Parathyroid adenoma (tissue), 2 donors: Measurements from ENCODE around the gene CYTH4.

ENCODE experiments used
- H2AFZ ChIP-seq: fragments of 300-600 bp; sonication (generic); one replicate; pipeline ENCODE4 v1.7.0; 2017; ENCODE audit warnings: antibody characterized with exemption, mild to moderate bottlenecking
- H3K27ac ChIP-seq: fragments of 300-600 bp; sonication (generic); one replicate; pipeline ENCODE4 v1.7.0; 2017
- H3K27me3 ChIP-seq: fragments of 300-600 bp; sonication (generic); one replicate; pipeline ENCODE4 v1.7.0; 2017; ENCODE audit warnings: low read length; ENCODE audit not compliant: control insufficient read depth, insufficient read depth
- H3K36me3 ChIP-seq: fragments of 300-600 bp; sonication (generic); one replicate; pipeline ENCODE4 v1.7.0; 2017; ENCODE audit warnings: low read length; ENCODE audit not compliant: control insufficient read depth, insufficient read depth
- H3K4me1 ChIP-seq: fragments of 300-600 bp; sonication (generic); one replicate; pipeline ENCODE4 v1.7.0; 2017; ENCODE audit warnings: control low read depth
- H3K4me2 ChIP-seq: fragments of 300-600 bp; sonication (generic); one replicate; pipeline ENCODE4 v1.7.0; 2017; ENCODE audit warnings: low read length
- H3K4me3 ChIP-seq: fragments of 300-600 bp; sonication (generic); one replicate; pipeline ENCODE4 v1.7.0; 2017; ENCODE audit warnings: low read depth, low read length
- H3K79me2 ChIP-seq: fragments of 300-600 bp; sonication (generic); one replicate; pipeline ENCODE4 v1.7.0; 2017; ENCODE audit warnings: control low read depth
- H3K9ac ChIP-seq: fragments of 300-600 bp; sonication (generic); one replicate; pipeline ENCODE4 v1.7.0; 2017; ENCODE audit warnings: mild to moderate bottlenecking
- H3K9me3 ChIP-seq: fragments of 300-600 bp; sonication (generic); one replicate; pipeline ENCODE4 v1.7.0; 2017; ENCODE audit warnings: low read length; ENCODE audit not compliant: control insufficient read depth
- TF ChIP-seq, protein P1 (sequence below): fragments of 300-600 bp; sonication (generic); IDR thresholded peaks from one replicate; pipeline ENCODE4 v1.7.0; 2017; ENCODE audit warnings: antibody characterized with exemption, mild to moderate bottlenecking
- donor health status: primary hyperparathyroidism.

The CYTH4 gene

DNA sequence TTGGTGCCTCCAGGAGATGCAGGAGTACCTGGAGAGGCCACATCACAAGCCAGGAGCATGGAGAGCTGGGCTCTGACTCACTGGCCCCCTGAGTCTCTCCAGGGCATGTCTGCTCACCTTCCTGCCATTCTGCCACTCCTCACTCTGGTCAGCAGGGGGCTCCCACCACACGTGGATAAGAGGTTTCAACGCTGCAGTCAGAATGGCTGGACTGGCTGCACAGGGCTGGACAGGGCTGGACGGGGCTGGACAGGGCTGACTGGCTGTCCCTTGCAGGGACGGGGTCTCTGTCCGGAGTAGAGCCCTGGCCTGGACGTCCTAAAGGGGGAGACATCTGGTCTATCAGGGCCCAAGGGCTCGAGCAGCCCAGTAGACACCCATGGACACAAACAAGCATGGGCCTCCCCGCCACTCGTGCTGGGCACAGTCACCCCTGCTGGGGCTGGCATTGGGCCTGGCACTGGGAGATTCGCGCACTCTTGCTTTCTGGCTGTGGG is 34.6 kb downstream of the CYTH4 start:
- no peak overlapping the region for H3K4me3 ChIP-seq
- no peak overlapping the region for H3K4me2 ChIP-seq
- no peaks in the 10 kb centered on the region for H3K79me2 ChIP-seq
- no peaks in the 10 kb centered on the region for H3K27me3 ChIP-seq
- H3K4me1 ChIP-seq, result no peaks in the 10 kb centered on the region
- TF ChIP-seq, protein P1, sequence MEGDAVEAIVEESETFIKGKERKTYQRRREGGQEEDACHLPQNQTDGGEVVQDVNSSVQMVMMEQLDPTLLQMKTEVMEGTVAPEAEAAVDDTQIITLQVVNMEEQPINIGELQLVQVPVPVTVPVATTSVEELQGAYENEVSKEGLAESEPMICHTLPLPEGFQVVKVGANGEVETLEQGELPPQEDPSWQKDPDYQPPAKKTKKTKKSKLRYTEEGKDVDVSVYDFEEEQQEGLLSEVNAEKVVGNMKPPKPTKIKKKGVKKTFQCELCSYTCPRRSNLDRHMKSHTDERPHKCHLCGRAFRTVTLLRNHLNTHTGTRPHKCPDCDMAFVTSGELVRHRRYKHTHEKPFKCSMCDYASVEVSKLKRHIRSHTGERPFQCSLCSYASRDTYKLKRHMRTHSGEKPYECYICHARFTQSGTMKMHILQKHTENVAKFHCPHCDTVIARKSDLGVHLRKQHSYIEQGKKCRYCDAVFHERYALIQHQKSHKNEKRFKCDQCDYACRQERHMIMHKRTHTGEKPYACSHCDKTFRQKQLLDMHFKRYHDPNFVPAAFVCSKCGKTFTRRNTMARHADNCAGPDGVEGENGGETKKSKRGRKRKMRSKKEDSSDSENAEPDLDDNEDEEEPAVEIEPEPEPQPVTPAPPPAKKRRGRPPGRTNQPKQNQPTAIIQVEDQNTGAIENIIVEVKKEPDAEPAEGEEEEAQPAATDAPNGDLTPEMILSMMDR, result peak; percentile 69
- no peak overlapping the region for H3K27ac ChIP-seq
- no peak overlapping the region for H2AFZ ChIP-seq
- no peaks in the 10 kb centered on the region for H3K9me3 ChIP-seq
- no peaks in the 10 kb centered on the region for H3K36me3 ChIP-seq
- H3K9ac ChIP-seq, result no peak overlapping the region

DNA sequence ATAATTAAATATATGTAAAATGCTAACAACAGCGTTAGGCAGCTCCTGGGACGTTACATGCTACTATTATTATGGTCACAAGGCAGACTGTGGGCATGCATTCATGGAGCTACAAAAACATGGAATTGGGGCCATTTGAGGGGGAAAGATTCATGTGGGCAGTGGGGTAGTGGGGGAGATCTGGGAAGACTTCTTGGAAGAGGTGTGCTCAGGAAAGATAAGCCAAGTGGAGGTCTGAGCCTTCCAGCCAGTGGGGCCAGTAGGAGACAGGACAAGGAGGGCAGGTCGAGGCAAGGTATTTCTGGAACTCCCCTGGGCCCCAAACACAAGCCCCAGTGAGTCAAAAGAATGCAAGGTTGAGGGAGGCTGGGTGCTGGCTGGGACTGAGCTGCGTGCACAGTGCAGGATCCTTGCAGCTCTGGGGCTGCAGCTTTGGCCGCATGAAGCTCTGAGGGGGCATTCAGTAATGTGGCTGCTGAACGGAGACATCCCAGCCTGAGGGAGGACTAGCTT is 35.4 kb downstream of the CYTH4 start:
- Histone ChIP-seq H3K36me3 (no peaks in the 10 kb centered on the region), H3K27ac (no peak overlapping the region), H3K79me2 (no peaks in the 10 kb centered on the region), H3K27me3 (no peaks in the 10 kb centered on the region), H3K9ac (no peak overlapping the region), H3K4me1 (no peaks in the 10 kb centered on the region), H3K4me3 (no peak overlapping the region), H3K9me3 (no peaks in the 10 kb centered on the region), H3K4me2 (no peak overlapping the region), H2AFZ (no peak overlapping the region)
- TF ChIP-seq, protein P1, result no peak

DNA sequence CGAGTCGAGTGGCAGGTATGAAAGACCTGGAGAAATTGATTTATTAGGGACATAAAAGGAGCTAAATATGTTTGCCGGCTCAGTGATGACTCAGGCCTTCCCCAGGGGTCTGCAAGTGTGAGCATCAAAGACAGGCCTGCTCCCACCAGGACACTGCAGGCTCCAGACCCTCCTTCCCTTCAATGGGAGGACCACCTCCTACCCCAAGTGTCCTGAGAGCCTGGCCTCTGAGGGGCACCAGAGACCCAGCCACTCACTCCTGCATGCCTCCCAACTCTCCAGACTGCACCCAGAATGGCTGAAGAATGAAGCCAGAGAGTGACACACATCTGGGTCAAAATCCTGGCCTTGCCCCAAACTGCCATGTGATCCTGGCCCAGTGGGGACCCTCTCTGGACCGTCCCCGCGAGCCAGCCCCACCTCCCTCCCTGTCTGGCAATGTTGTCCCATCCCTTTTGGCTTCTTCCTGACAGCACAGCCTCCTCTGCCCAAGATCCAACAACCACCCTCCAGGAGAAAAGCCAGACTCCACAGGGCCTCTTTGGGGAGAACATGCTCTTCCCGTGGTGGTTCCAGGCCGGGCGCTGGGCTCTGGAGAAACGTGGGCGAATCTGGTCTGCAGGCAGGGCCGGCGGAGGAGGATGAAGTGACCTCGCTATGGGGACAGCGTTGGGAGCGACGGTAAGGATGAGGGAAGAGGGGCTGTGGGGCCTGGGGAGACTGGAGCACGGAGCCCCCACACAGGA is 36.2 kb downstream of the CYTH4 start:
- no peaks in the 10 kb centered on the region for H3K79me2 ChIP-seq
- H3K36me3 ChIP-seq, result no peaks in the 10 kb centered on the region

DNA sequence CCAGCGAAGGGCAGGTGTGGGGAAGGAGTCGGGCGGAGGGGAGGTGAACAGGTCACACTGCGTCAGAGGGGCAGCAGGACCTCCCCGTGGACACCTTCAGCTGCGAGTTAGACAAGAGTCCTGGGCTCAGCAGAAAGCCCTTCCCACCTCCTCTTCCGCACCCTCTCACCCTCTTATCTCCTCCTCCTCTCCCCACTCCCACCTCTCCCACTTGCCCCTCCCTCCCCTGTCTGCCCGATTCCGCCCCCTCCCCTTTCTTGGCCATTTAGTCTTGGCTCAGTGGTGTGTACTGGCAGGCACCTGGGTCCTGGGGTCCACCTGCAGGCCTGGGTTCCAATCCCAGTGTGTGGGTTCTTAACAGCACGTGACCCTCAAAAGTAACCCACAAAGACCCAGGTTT is 37.2 kb downstream of the CYTH4 start:
- TF ChIP-seq, protein P1, result no peak
- Histone ChIP-seq H3K27me3 (peaks cover under 1% of the 10 kb centered on the region), H3K9me3 (no peaks in the 10 kb centered on the region), H3K4me1 (no peaks in the 10 kb centered on the region), H3K4me3 (no peak overlapping the region), H3K36me3 (no peaks in the 10 kb centered on the region), H3K27ac (no peak overlapping the region), H2AFZ (no peak overlapping the region), H3K4me2 (no peak overlapping the region), H3K9ac (no peak overlapping the region), H3K79me2 (no peaks in the 10 kb centered on the region)

More for the DNA sequence above, 36.2 kb downstream of the CYTH4 start:
- no peaks in the 10 kb centered on the region for H3K27me3 ChIP-seq
- TF ChIP-seq, protein P1, result no peak
- no peaks in the 10 kb centered on the region for H3K4me1 ChIP-seq
- H3K9me3 ChIP-seq, result no peaks in the 10 kb centered on the region
- H3K4me2 ChIP-seq, result no peak overlapping the region
- no peak overlapping the region for H3K4me3 ChIP-seq
- H3K9ac ChIP-seq, result no peak overlapping the region
- H2AFZ ChIP-seq, result no peak overlapping the region
- H3K27ac ChIP-seq, result no peak overlapping the region
